GM21390 (cell line): ENCODE measurements around the gene SLC22A1.
"Not testable (repeated sequence)": the region's sequence is repeated elsewhere in the genome, so short reads cannot be mapped to it uniquely, and the experiment has no call there.

Experiments used
- ATAC-seq: cut with Tn5 transposase; IDR thresholded peaks from one replicate; pipeline ENCODE4 v1.9.1; 2021; ENCODE audit not compliant: unreplicated experiment

SLC22A1 gene

DNA sequence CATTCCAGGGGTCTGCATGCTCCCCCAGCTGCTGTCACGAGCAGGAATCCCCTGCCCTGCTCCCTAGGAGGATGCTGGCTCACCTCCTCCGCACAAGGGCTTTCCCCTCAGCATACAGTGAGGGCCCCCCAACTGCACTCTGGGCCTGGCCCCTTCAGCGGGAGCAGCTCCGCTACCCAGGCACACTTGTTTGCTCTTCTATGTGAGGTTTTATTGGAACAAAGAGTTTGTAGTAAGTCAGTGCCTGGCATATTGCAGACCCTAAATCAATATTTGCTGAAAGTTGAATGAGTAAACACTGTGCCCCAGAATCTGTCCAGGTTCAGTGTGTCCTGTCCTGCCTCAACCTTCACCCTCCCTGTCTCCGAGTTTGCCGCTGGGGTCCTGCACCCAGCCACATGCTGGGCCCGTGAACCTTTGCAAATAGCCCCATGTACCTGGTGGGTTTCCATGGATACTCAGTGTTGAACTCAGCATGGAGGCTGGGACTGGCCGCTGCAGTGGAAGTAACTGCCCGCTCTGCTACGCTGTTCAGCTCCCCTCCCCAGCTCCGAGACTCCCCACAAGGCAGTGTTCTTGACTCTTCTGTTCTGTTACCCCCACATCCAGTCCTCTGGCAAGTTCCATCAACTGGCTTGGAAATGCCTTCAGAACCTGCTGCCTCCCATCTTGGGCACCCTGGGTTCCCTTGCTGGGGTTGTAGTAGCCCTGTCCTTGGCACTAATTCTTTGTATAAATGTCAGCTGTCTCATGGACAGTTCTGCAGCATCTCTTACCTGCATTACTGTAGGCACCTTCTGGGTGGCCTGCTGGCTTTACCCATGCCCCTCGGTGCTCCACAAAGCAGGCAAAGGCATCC lies 15.7 kb downstream of the SLC22A1 start:
- ATAC-seq = no peak

DNA sequence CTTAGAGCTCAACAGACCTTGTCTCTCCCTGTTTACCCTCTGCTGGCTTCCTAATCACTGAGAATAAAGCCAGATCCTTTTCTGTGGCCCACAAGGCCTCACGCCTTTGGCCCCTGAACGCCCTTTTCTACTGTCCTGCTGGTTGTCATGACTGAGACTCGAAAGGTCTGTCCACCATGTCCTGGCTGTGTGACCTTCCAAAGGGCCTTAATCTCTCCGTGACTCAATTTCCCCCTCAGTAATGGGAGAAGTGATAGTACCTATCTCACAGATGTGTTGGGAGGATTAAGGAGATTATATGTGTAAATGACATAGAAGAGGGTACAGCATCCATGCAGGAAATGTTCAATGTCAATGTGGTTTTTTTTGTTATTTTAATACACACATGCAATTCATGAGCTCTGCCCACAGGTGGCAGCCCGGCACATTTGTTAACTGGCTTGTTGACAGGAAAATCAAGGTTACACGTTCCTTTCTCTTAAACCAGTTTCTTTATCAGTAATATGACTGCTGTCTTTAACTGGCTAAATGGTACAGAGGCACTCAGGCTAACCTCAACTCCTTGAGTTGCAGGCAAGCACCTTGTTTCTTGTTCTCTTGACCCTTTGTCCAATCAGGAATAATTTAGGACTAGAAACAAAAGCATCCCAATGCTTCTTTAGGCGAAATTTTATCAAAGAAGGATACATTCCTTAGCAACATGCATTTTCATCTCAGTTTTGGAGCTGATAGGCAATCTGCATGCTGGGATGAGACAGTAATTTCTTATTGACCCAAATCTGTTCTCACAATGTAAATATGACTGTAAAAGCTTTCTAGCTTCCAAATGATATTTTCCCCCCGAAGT lies 16.6 kb downstream of the SLC22A1 start:
- peak; percentile 70 for ATAC-seq

DNA sequence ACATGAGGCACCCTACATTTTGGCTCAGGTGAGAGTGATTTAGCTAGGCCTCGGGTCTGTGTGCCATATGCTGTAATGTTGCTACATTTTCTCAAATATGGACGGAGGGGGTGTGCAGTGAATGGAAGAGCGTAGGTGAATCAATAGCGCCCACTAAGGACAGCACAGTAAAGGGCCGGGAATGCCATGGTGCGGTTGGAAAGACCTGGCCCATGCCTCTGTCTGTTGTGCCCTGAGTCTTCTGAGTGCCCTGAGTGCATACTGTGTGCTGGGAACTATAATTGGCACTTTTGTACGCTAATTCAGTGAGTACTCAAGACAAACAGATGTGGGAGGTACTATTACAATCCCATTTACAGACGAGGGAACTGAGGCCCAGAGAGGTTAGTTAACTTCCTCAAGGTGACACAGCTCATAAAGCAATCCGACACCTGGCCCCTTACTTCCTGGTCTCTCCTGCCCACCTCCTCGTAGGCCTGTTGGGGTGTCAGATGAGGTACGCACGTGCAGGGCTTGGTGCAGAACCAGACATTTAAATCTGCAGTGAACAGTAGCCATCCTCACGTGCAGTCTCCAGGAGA lies 17.3 kb downstream of the SLC22A1 start:
- ATAC-seq = no peak

DNA sequence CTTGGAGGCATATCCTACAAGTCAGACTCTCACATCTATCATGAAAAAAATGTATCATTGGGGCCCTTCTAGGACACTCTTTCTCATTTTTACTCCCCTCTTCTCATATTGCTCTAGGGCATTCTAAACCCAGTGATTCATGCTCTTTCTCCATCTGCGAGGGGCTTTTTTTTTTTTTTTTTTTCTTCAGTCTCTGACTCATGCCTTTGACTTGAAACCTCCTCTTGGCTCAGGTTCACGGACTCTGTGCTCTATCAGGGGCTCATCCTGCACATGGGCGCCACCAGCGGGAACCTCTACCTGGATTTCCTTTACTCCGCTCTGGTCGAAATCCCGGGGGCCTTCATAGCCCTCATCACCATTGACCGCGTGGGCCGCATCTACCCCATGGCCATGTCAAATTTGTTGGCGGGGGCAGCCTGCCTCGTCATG lies 17.8 kb downstream of the SLC22A1 start:
- no peak for ATAC-seq

DNA sequence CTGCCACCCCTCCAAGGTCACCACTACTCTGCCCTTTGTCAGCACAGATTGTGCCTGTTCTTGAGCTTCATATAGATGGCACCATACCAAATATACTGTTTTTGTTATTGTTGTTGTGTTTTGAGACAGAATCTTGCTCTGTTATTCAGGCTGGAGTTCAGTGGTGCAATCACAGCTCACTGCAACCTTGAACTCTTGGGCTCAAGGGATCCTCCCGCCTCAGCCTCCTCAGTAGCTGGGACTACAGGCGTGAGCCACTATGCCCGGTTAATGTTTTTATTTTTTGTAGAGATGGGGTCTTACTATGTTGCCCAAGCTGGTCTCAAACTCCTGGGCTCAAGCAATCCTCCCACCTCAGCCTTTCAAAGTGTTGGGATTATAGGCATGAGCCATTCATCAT lies 18.9 kb downstream of the SLC22A1 start:
- ATAC-seq = not testable (repeated sequence)

DNA sequence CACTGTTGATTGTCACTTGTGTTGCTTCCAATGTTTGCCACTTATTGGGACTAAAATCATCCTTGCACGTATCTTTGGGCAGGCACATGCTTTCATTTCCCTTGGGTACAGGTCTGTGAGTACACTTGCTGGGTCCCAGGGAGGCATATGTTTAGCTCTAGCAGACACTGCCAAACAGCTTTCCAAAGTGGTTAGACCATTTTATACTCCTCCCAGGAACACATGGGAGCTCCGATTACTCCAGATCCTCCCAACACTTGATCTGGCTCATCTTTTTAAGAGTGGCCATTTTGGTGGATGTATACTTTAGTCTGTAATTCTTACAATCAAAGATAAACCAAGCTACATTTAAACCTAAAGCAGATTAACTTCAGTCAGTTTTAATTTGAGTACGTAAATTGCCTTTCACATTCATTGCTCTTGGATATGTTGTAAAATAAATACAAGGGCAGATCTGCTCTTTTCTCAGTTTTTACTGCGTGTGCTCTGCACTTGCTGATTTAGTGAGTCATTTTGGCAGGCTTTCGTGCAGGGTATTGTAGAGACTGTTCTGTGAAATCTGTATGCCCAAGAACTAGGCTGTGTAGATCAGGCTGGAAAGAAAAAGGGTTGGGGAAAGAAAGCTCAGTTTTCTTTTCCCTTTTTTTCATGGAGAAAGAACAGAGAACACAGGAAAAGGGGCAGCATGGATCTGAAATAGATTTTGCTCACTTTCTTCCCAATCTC lies 19.5 kb downstream of the SLC22A1 start:
- no peak for ATAC-seq

DNA sequence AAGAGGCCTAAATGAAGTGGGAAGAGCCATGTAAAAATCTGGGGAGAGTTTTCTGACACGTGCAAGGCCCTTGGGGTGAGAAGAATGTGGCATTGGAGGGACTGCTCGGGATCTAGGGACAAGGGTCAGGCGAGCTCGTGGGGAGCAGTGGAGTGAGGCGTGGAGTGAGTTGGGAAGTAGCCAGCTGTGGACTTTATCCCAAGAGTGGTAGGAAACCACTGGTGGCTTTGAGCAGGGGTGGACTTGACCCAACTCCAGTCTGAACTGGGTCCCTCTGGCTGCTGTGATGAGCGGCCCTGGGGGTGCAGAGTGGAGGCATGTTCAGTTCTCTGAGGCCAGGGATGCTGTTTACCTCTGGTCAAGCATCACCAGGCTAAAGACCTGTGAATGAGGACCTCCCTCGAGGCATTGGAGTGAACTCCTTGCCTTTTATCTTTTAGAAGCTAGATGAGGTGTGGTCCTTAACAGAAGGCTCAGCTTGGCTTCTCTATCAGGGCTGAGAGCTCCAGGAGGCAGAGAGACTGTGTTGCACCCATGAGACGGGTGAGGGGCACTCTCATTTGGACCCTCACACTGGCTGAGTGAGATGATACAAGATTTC lies 20.6 kb downstream of the SLC22A1 start:
- no peak for ATAC-seq

DNA sequence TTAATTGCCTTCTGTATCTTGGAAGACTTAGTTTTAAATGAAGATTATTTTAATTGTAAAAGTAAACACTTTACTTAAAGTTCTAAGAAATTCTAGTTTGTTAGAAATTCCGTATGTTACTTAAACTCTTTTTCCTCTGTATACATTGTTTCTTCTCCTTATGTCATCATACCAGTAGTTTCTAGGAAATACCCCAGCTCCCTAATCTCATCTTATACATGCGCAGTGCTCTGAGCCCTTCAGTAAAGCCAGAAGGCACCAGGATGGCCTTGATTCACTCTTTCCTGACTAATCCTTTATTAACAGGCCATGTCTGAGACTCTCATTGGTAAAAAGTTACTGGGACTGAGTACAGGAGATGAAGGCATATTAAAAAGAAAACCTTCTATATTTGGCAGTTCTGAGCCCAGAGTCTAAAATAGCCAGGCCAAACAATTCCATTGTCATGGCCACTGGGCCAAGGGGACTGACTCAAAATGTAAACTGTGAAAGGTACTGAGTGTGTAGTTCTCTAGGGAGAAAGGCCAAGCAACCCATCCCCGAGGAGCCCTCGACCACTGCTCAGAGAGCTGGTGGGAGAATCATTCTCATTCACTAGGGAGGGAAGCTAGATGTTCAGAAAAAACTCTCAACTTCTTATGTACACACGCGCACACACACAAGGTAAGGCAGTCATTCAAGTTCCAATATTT lies 25.0 kb downstream of the SLC22A1 start:
- ATAC-seq = no peak

DNA sequence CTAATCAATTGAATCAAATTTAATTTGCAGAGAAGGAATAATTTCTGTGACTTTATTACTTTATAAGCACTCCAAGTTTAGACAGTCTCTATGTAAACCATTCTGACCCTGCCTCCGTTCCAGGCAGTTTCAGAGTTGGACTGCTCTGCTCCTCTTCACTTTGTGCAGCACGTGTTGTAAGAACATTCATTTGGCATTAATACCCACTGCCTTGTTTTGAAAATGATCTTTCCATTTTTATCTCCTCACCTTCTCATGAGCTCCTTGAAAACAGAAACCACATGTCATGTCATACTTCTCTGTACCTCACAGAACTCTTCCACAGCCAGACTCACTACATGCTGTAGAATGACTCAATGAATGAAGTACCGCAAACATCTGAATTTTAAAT lies 25.5 kb downstream of the SLC22A1 start:
- no peak for ATAC-seq

DNA sequence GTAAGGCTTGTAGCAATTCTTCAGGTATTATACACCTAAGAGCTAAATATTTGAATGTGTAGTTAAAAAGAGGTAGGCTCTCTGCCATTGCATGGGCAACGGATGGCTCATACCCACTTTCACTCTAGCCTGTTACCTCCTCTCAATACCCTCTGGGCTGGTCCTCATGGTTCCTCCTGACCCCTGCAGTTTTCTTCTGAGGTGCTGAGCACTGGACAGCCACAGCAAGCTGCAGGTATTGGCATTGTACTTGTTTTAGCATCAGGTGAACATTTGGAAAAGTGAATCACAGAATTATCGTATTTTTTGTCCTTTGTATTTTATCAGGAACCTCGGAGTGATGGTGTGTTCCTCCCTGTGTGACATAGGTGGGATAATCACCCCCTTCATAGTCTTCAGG lies 32.9 kb downstream of the SLC22A1 start:
- no peak for ATAC-seq

DNA sequence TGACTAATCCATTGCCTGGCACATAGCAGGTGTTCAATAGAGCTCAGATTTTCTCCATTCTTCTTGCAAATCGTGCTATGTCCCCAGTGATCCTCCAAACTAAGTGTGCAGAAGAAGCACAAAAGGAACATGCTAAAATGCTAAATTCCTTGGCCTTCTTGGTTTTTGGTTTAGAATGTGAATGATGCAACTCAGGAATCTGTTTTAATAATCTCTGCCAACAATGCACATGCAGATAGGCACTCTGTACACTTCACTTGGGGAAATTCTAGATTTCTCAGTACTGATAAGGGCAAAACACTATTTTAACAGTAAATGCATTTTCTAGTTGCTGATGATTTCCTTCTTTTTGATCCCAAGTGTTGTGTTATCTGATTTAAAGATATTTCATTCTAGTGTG lies 35.2 kb downstream of the SLC22A1 start:
- ATAC-seq = no peak

DNA sequence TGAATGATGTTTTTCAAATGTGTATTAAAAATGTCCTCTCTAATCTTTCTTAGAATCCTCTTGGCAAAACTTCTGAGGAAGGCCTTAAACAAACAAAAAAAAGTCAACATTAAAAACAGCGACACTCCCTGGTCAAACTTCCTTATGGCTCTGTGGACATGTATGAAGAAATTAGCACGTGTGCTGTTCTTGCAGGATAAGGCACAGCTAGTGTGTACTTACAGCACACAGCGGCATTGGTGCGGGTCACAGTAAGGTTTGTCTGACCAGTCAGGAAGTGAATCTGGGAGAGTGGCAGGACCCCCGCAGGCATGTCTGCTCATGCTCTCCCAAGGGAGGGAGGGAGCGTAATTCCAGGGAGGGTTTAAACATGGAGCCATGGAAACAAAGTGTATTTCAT lies 38.8 kb downstream of the SLC22A1 start:
- ATAC-seq = no peak

DNA sequence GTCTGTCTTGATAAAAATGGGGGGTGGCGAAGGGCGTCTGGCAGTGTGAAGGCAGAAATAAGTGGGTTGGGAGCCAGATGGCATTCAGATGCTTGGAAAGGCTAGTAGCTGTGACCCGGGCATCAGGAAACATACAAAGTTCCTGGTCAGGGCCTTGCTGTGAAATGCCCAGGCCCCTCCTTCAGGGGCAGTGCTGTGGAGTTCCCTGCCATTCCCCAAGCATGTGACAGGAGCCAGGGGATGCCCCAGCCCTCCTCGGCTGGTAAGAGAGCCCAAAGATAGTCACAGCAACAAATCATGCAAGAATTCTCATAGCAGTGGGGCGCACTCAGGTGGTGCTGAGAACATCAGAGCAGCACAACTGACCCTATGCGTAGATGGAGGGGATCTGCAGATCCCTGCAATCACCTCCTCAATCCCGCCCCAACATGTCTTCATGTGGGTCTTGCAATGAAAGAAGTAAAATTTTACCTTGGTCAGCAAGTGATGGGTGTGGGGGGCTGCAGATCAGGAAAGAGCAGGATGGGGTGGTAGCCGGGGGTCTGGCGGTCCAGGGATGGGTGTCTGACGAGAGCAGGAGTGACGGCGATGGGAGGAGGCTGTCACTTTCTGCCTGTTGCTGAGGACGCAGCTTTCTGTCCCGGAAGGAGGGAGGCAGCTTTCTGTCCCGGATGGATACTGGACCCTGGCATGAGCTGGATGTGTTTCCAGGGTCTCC lies 39.5 kb downstream of the SLC22A1 start:
- ATAC-seq = no peak

DNA sequence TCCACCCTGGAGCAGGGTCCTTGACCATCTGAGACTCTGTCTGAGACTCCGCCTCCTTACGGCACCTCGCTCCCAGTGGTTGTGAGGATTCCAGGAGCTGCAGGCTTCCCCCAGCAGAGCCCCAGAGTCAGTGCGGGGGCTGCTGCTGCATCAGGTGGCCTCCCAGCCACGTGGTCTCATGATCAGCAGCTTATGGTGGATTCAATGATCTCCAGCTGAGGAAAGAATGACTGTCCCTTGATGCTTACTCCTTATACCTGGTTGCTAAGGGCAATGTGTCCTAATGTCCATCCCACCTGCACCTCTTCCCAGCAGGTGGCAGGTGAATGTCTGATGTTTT lies 40.0 kb downstream of the SLC22A1 start:
- no peak for ATAC-seq

DNA sequence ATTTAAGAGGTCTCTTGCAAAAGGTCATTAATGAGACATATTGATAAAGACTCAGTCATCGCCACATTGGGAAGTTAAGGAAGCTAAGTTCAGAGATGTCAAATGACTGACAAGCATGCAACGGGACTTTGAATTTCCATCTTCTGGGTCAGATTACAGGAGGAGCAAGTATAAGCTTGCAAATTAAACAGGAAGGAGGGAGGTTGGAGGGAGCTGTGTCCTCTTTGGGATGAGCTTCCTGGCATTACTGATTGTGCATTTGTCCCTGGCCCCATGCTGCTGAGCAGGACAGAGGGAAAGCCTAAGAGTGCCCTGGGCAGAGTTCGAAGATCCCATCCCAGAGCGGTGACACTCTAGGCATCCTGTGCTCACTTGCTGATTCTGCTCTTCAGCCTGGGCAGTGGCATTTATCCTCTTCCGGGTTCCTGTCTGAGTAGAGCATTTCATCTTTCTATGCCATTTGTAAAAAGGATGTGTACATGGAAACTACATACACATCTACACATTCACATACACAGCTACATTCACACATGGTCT lies 40.5 kb downstream of the SLC22A1 start:
- no peak for ATAC-seq

DNA sequence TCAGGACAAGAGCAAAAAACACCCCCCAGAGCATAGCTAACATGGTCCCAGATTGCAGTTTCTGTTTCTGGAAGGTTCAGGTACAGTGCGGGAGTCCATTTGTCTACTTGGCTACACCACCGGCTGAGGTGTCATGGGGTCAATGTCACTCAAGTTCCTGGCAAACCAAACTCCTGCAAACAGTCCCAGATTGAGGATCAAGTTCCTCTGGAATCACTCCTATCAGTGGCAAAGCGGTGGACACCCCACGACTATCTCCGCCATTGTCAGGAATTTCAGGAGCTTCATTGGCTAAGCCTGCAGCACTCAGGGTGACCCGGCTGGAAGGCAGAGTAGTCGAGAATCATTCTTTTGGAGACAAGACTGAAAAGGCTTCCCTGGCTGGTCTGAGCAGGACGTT lies 41.8 kb downstream of the SLC22A1 start:
- ATAC-seq = no peak

DNA sequence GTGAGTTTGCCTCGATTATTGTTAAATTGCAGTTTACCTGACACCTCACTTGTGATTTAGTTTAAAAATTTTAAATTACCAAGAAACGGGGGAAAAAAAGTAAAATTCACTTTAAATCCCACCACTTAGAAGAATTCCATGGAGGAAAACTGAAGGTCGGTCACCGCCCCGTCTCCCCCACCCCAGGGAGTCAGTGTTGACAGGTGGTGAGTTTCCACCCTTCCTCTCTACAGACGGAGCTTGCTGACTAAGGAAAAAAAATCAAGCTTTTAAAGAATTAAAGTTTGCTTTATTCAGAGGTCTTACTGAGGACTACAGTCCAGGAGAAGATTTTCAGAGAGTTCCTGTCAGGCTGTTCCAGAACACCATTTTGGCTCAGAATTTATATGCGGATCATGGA lies 42.3 kb downstream of the SLC22A1 start:
- no peak for ATAC-seq

DNA sequence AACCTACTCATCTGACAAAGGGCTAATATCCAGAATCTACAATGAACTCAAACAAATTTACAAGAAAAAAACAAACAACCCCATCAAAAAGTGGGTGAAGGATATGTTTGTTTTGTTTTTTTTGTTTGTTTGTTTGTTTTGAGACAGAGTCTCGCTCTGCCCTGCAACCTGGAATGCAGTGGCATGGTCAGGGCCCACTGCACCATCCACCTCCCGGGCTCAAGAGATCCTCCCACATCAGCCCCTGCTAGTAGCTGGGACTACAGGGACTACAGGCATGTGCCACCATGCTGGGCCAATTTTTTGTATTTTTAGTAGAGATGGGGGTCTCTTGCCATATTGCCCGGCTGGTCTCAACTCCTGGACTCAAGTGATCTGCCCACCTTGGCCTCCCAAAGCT lies 44.3 kb downstream of the SLC22A1 start:
- ATAC-seq = not testable (repeated sequence)
